Activated CD4-positive, alpha-beta T cell treated with anti-CD3 and anti-CD28 coated beads for 1 hour (primary cell): ENCODE results near the gene CCDC17.

Experiments used
- DNase-seq: peaks from one replicate; pipeline ENCODE4 v3.0.0-alpha.2; 2020

The CCDC17 gene

GRCh38 chr1:45574105-45574626 lies 49.7 kb downstream of the CCDC17 start:
- no peak for DNase-seq

GRCh38 chr1:45573231-45573804 lies 50.5 kb downstream of the CCDC17 start:
- DNase-seq = no peak

GRCh38 chr1:45570631-45571030 lies 53.2 kb downstream of the CCDC17 start:
- no peak for DNase-seq
